COLO668 (cell line): Measurements from ENCODE around the gene SLCO2A1.

Experiments used
- DNase-seq: peaks from one replicate; lab custom pipeline; 2025; ENCODE audit not compliant: unreplicated experiment; lab: John Stamatoyannopoulos, UW

The SLCO2A1 gene

DNA sequence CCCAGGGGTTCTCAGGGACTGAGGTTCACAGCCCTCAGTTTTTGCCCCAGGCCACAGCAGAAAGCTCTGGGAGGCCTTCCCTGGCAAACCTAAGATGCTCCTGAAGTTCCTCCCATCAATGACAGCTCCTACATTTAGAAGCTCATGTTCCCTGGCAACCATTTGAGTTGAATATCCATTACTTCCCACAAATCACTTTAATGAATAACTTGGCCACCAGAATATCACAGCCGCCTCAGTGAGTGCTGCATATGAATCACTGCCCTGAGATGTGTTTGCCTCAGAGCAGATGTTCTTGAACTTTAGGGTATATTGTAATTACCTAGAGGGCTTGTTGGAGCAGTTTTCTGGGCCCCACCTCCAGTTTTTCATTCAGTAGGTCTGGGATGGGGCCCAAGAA is 27.4 kb downstream of the SLCO2A1 start:
- DNase-seq: no peak

DNA sequence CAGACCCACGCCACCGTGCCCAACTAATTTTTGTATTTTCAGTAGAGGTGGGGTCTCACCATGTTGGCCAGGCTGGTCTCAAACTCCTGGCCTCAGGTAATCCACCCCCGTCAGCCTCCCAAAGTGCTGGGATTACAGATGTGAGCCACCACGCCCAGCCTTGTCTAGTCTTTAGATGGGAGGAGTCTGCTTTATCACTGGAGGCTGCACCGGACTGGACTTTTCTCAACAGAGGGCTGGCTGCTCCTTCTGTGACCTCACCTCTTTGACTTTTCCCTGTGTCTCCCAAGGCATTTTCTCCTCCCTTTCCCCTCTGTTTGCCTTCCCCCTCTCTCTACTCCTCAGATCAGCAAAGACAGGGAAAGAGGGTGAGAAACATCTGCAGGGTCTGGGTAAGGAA is 28.5 kb downstream of the SLCO2A1 start:
- no peak for DNase-seq

- no peak for DNase-seq
These were observed 29.6 kb downstream of the SLCO2A1 start for GRCh38 chr3:133999891-134000685.

- DNase-seq: no peak
These were observed 31.0 kb downstream of the SLCO2A1 start for GRCh38 chr3:133998691-133999241.

DNA sequence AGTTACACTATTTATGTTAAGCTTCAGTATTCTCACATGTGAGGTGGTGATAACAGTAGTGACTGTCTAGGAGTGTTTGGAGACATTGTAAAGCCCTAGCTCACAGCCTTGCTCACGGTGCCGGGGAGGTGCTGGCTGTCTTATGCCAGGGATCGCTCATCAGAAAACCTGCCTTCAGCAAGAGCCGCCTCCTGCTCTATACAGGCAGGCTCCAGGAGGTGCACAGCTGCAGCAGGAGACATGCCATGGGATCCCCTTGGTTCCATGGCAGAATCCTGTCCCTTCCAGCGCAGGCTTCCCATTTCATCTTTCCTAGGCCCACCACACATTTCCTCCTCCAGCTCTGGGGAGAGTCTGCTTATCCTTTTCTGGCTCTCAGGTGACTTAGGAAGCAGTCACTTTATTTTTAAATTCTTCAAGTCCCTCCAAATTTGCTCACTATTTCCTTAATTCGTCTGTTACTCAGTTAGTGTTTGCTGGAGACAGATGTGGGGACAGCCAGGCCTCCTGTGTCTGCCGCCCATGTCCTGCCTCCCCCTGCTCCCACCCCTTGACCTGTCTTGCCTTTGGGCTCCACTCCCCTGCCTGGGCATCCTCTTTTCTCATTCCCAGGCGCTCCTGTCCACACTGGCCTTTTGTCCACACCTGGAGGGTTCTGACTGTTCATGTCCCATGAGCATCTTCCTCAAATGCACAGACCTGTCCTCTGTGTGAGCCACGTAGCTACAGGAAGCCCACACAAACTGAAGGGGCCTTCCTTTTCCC is 31.7 kb downstream of the SLCO2A1 start:
- no peak for DNase-seq

- DNase-seq: no peak
These were observed 32.7 kb downstream of the SLCO2A1 start for GRCh38 chr3:133996996-133997395.

DNA sequence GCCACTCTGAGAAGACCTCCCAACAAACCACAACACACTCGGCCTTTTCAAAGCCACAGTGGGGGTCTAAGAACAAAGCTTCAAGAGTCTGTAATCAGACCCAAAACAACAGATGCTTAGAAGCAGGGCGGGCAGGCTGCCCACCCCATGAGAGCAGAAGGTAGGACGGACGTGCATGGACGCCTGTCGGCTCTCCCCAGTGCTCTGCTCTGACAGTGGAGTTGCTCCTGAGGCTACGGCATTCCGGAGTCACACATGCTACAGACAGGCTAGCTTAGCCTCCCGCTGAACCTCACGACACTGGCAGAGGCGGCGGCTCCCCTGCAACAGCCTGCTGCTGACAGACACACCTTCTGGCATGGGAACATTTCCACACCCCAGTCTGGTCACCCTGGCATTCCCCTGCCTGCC is 33.5 kb downstream of the SLCO2A1 start:
- DNase-seq: no peak

GRCh38 chr3:133995264-133995663 is 34.5 kb downstream of the SLCO2A1 start:
- no peak for DNase-seq

- DNase-seq: no peak
These were observed 35.4 kb downstream of the SLCO2A1 start for GRCh38 chr3:133994166-133994890.

DNA sequence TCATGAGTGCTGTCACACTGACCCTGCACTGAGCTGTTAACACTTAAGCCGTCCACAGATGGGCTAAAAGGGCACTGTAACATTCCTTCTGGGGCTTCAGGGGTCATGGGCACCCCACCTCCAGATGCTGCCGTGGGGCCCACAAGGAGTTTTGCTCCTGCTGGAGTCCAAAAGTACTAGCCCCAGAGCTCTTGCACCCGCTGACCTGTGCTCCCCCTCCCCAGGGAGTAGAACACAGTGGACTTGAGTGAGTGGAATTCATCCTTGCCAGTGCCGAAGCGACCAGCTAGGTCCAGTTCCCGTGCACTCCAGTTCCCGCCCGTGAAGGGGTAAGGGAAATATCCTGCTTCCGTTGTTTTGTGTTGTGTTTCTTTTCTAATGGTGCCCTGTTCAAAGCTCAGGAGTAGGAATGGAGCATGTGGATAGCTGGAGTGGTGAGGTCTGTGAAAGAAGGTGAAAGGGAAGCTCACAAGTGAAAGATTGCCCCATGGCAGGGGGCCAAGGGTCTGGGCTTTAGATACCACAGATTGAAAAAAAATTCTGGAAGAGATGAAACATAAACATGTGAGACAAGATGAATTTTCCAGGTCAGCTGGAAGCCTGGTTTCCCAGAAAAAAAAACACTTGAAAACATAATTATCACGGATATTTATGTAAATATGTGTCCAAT is 36.6 kb downstream of the SLCO2A1 start:
- no peak for DNase-seq

DNA sequence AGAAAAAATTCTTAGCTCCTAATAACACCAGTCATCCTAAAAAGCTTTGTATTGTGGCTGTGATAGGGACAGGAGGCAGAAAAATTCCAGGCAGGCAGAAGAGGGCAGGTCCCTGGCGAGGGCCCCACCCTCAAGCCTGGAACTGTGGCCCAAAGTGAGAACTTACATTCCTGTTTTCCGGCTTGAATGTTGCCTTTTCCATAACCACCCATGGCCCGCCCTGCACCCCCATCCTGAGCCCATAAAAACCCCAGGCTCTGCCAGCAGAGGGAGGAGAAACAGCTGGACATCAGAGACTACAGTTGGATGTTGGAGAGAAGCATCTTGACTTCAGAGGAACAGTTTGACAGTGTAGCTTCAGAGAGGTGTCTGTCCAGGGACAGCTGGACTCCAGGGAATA is 37.3 kb downstream of the SLCO2A1 start:
- DNase-seq: no peak

DNA sequence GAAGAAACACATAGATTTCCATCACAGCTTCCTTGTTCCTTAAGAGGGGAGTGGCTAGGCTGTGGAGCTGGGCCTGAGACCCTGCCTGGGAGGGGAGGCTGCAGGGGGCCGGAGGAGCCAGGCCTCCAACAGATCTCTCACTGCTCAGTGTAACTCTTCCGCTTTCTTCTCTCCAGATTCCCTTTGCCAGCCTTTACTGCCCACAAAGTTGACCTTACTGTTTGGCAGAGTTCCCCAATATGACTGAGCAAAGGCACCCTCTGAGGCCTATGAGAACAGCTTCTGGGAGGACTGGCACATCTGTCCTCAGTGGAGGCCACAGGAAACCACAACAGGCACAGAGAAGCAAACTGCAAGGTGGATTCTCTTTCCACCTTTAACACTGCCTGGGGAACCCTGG is 38.1 kb downstream of the SLCO2A1 start:
- no peak for DNase-seq

GRCh38 chr3:133991209-133991608 is 38.5 kb downstream of the SLCO2A1 start:
- no peak for DNase-seq

- DNase-seq: no peak
These were observed 39.6 kb downstream of the SLCO2A1 start for GRCh38 chr3:133989936-133990702.

GRCh38 chr3:133988631-133989161 is 41.0 kb downstream of the SLCO2A1 start:
- no peak for DNase-seq

DNA sequence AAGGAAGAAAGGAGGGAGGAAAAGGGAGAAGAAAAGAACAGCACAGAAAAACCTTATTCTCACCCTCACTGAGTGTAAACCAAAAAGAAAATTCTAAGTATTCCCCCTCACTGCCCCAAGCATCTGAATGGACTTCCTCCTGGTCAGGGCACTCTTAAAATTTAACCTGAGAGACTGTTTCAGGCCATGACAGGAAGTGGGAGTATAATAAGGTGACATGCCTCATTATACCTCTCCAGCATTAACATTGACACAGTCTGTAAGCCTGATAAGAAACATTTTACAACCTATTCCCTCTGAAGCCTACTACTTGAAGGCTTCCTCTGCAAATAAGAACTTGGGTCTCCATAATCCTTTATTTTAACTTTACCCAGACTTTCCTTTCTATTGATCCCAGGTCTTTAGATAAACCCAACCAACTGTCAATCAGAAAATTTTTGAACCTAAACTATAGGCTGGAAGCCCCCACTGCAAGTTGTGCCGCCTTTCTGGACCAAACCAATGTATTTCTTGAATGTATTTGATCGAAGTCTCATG is 41.7 kb downstream of the SLCO2A1 start:
- no peak for DNase-seq

DNA sequence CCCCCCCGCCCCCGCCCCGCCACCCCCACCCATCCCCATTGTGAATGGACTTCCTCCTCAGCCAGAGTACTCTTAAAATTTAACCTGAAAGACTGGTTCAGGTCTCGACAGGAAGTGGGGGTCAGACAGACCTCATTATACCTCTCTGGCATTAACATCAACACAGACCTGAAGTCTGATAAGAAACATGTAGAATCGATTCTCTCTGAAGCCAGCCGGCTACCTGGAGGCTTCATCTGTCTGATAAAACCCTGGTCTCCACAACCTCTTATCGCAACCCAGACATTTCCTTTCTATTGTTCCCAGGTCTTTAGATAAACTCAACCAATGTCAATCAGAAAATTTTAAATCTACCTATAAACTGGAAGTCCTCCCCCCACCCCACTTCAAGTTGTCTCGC is 42.6 kb downstream of the SLCO2A1 start:
- no peak for DNase-seq

- no peak for DNase-seq
These were observed 43.4 kb downstream of the SLCO2A1 start for GRCh38 chr3:133986311-133986710.

- no peak for DNase-seq
These were observed 44.8 kb downstream of the SLCO2A1 start for GRCh38 chr3:133984975-133985374.
